OCI-LY7 (cell line): Measurements from ENCODE around the gene TFRC.

Experiments
- EZH2phosphoT487 ChIP-seq: fragments of 200-600 bp; sonication (generic); IDR thresholded peaks from 2 replicates; pipeline ENCODE4 v1.6.1; 2018; ENCODE audit warnings: low read depth, borderline replicate concordance, mild to moderate bottlenecking, mixed run types, antibody characterized with exemption, low read length, moderate library complexity, mixed read lengths
- TF ChIP-seq, protein P1 (sequence below): fragments of 200-600 bp; sonication (generic); conservative IDR thresholded peaks from 2 replicates; pipeline ENCODE4 v1.5.1; 2014; ENCODE audit warnings: mild to moderate bottlenecking, antibody characterized with exemption, low read length, moderate library complexity, mixed read lengths

DNA sequence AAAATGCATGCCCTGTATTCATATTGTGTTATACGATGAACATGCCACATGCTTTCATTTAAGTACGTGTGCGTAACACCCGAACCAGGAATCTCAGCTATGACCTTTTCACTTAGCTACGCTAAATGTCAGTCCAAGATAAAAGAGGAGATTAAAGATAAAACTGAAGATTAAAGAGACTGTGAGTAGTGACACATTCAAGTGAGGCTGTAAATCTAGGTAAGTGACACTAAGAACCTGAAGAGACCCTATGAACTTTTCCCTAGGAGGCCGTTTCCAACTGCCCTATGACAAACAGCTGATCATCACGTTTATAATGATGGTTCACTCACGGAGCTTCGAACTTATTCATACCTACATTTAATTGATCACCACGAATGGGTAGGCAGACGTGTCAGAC is 32.2 kb downstream of the TFRC start:
- TF ChIP-seq, protein P1, sequence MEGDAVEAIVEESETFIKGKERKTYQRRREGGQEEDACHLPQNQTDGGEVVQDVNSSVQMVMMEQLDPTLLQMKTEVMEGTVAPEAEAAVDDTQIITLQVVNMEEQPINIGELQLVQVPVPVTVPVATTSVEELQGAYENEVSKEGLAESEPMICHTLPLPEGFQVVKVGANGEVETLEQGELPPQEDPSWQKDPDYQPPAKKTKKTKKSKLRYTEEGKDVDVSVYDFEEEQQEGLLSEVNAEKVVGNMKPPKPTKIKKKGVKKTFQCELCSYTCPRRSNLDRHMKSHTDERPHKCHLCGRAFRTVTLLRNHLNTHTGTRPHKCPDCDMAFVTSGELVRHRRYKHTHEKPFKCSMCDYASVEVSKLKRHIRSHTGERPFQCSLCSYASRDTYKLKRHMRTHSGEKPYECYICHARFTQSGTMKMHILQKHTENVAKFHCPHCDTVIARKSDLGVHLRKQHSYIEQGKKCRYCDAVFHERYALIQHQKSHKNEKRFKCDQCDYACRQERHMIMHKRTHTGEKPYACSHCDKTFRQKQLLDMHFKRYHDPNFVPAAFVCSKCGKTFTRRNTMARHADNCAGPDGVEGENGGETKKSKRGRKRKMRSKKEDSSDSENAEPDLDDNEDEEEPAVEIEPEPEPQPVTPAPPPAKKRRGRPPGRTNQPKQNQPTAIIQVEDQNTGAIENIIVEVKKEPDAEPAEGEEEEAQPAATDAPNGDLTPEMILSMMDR, result no peak
- TF ChIP-seq EZH2phosphoT487, result no peak
